ENCODE measurements around the gene NTN1. TPM values are rescaled to one million over a fixed set of nuclear protein-coding genes. Genes with fewer than 3 reads are reported as not detected.

The NTN1 gene
- total RNA-seq, 1 donor, result 0.81 TPM

DNA sequence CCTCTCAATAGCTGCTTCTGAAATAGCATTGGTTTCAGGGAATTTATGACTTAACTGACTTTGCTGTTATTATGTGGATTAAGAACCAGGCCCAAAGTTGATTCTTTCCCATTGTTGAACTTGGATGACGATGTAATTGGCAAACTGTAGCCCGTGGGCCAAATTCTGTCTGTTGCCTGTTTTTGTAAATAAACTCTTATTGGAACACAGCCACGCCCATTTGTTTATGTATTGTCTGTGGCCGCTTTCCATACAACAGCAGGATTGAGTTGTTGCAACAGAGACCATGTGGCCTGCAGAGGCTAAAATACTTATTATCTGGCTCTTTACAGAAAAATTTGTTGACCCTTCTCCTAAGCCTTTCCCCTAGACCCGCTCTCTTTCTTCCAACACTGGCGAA, 31.6 kb downstream of the NTN1 start:
- H3K4me3 ChIP-seq (ENCODE audit: low read depth, low read length), result no peak overlapping the region
- TF ChIP-seq, protein P1, sequence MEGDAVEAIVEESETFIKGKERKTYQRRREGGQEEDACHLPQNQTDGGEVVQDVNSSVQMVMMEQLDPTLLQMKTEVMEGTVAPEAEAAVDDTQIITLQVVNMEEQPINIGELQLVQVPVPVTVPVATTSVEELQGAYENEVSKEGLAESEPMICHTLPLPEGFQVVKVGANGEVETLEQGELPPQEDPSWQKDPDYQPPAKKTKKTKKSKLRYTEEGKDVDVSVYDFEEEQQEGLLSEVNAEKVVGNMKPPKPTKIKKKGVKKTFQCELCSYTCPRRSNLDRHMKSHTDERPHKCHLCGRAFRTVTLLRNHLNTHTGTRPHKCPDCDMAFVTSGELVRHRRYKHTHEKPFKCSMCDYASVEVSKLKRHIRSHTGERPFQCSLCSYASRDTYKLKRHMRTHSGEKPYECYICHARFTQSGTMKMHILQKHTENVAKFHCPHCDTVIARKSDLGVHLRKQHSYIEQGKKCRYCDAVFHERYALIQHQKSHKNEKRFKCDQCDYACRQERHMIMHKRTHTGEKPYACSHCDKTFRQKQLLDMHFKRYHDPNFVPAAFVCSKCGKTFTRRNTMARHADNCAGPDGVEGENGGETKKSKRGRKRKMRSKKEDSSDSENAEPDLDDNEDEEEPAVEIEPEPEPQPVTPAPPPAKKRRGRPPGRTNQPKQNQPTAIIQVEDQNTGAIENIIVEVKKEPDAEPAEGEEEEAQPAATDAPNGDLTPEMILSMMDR (IDR thresholded peaks at IDR 0.05; ENCODE audit: insufficient read depth, low read length), result no peak
- DNase-seq (ENCODE audit: low read depth), result no peak

DNA sequence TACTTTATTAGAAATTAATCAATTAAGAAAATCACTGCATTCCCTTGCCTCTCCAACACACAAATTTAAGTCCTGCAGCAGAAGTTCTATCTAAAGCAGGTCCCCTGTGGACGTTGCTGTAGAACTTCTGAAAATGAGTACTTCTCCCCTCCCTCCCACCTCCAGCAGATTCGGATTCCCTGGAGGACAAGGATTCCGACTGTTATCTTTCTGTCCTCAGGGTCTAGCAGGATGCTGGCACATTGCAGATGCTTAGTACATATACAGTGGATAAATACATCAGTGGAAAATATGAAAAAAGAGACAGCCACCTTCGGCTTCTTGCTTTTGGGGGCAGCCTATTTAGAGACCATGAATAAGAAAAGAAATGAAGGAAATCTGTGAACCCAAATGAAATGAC, 32.1 kb downstream of the NTN1 start:
- no peak for DNase-seq (ENCODE audit: low read depth)
- H3K4me3 ChIP-seq (ENCODE audit: low read depth, low read length), result no peak overlapping the region
- TF ChIP-seq, protein P1 (IDR thresholded peaks at IDR 0.05; ENCODE audit: insufficient read depth, low read length), result no peak

DNA sequence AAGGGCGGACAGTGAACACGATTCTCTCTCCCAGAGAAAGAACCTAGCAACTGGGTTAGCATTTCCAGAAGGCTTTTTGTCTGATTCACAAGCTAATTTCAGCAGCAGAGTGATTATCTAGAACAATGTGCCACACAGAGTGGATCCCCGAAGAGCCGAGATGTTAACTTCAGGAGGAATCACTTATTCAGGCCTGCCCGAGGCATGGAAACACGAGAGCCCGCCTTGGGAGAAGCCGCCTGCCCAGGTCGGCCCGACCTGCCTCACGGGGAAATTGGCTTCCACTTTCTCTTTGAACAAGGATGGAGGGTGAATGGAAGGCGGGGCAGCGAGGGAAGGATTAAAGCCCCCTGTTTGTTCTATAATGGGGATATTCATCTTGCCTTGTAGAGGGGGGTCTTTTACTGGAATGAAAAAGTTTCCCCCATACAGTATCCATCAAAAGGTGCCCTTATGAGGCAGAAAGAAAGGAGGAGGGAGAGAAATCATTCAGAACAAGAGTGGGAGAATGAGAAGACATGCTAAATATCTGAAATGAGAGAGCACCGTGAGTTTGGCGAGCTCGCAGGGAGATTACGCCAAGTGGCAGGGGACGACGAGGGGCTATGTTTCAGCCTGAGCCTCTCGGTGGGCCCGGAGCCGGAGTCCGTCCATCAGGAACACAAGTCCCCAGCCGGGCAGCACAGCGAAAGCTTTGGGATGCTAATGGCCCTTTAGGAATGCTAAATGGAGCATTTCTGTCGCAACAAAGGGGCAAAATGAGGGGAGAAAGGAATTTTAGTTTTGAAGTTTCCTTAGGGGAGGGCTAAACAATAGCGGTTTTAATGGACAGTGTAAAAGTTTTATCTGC, 33.0 kb downstream of the NTN1 start:
- no peak overlapping the region for H3K4me3 ChIP-seq (ENCODE audit: low read depth, low read length)
- no peak for DNase-seq (ENCODE audit: low read depth)
- TF ChIP-seq, protein P1 (IDR thresholded peaks at IDR 0.05; ENCODE audit: insufficient read depth, low read length), result no peak

DNA sequence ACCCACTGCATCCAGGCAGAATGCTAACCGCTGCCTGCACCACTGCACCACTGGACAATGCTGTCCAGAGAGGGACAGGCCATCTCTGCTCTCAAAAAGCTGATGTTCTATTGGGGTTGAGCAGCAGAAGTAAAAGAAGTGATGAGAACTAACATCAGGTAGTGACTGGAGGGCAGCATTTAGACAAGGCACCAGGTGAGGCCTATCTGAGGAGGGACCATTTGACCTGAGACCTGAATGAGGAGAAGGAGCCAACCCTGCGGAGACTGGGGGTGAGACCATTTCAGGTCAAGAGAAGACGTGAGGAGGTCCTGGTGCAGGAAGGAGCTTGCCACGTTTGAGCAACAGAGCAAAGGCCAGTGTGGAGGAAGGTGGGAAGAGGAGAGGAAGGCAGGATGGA, 34.0 kb downstream of the NTN1 start:
- TF ChIP-seq, protein P1 (IDR thresholded peaks at IDR 0.05; ENCODE audit: insufficient read depth, low read length), result no peak
- DNase-seq (ENCODE audit: low read depth), result no peak
- no peak overlapping the region for H3K4me3 ChIP-seq (ENCODE audit: low read depth, low read length)

DNA sequence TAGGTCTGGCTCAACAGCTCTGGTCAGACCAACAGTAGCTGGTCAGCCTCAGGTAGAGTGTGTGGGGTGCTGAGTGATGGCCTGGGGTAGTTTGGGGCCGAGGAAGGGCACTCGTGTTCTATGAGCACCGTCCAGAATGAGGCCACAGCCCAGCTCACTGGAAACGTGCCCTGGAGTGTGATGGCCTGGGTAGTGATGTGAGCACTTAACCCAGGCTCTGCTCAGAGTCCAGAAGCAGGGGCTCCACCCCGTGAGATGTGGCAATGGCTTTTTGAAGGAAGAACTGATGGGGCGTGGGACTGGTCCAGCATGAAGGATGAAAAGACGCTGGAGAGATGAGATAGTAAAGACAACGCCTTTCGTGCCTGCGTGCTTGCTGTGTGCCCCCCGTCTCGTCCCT, 35.3 kb downstream of the NTN1 start:
- DNase-seq (ENCODE audit: low read depth), result no peak
- no peak overlapping the region for H3K4me3 ChIP-seq (ENCODE audit: low read depth, low read length)
- TF ChIP-seq, protein P1 (IDR thresholded peaks at IDR 0.05; ENCODE audit: insufficient read depth, low read length), result no peak

DNA sequence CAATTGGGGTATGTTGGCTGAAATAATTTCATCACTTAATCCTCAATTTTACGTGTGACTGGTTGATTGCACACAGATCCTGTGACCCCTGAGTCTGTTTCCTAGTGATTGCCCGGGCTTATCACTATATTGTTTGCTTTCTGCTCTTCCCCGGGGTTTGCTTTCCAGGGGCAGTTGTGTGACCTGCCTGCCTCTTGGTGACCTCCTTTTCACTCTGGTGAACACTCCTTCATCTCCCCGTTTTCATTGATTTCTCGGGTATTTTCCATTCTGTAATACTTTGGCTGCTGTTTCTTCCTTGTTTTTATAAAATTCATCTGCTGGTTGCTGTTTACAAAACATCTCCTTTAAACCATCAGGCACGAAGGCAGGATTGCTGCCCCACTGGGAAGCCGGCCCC, 36.0 kb downstream of the NTN1 start:
- TF ChIP-seq, protein P1 (IDR thresholded peaks at IDR 0.05; ENCODE audit: insufficient read depth, low read length), result no peak

More for the DNA sequence above, 36.0 kb downstream of the NTN1 start:
- H3K4me3 ChIP-seq (ENCODE audit: low read depth, low read length), result no peak overlapping the region
- DNase-seq (ENCODE audit: low read depth), result no peak
